Neural cell (in vitro differentiated cells): Measurements from ENCODE around the gene RBM38. TPM values are rescaled to one million over a fixed set of nuclear protein-coding genes. Genes with fewer than 3 reads are reported as not detected.

Experiments used
- H2AFZ ChIP-seq: fragments of 200-600, 300-800 bp; sonication (generic), shearing (Covaris generic); 2 replicates; pipeline ENCODE4 v1.6.0; 2014; ENCODE audit warnings: low read depth, mild to moderate bottlenecking, antibody characterized with exemption, low read length, moderate library complexity
- H3F3A ChIP-seq: fragments of 200-600 bp; shearing (Covaris generic); 2 replicates; pipeline ENCODE4 v1.6.1; 2016; ENCODE audit warnings: mild to moderate bottlenecking, moderate library complexity, mixed read lengths, antibody characterized with exemption, low read length; ENCODE audit not compliant: insufficient read depth, poor library complexity, severe bottlenecking
- H3K27ac ChIP-seq: fragments of 200-600, 300-800 bp; sonication (generic), shearing (Covaris generic); 2 replicates; pipeline ENCODE4 v1.5.1; 2014; ENCODE audit warnings: mild to moderate bottlenecking, low read length, moderate library complexity
- H3K27me3 ChIP-seq: fragments of 300-800, 200-600 bp; sonication (generic), shearing (Covaris generic); 2 replicates; pipeline ENCODE4 v1.6.0; 2014; ENCODE audit warnings: mild to moderate bottlenecking, low read depth, low read length, moderate library complexity; ENCODE audit not compliant: insufficient read depth
- H3K36me3 ChIP-seq: fragments of 300-800, 200-600 bp; sonication (generic), shearing (Covaris generic); 2 replicates; pipeline ENCODE4 v1.5.1; 2014; ENCODE audit warnings: mild to moderate bottlenecking, antibody characterized with exemption, low read length, moderate library complexity; ENCODE audit not compliant: insufficient read depth
- H3K4me2 ChIP-seq: fragments of 300-800, 200-600 bp; sonication (generic), shearing (Covaris generic); 2 replicates; pipeline ENCODE4 v1.6.0; 2014; ENCODE audit warnings: mild to moderate bottlenecking, low read length
- H3K4me3 ChIP-seq: fragments of 300-800, 200-600 bp; sonication (generic), shearing (Covaris generic); 2 replicates; pipeline ENCODE4 v1.5.1; 2014; ENCODE audit warnings: mild to moderate bottlenecking, low read length, moderate library complexity
- H3K79me2 ChIP-seq: fragments of 200-600 bp; shearing (Covaris generic); replicated peaks from 2 replicates; pipeline ENCODE4 v1.6.0; 2014; ENCODE audit warnings: mild to moderate bottlenecking, low read length, moderate library complexity; ENCODE audit not compliant: insufficient read depth
- H3K9ac ChIP-seq: fragments of 300-800, 200-600 bp; sonication (generic), shearing (Covaris generic); 2 replicates; pipeline ENCODE4 v1.6.1; 2016; ENCODE audit warnings: mild to moderate bottlenecking, low read length, mixed read lengths
- H3K9me2 ChIP-seq: fragments of 200-600 bp; shearing (Covaris generic); 2 replicates; pipeline ENCODE4 v1.6.1; 2016; ENCODE audit warnings: mild to moderate bottlenecking, low read length, mixed read lengths; ENCODE audit not compliant: insufficient read depth
- H3K9me3 ChIP-seq: fragments of 200-600, 300-800 bp; sonication (generic), shearing (Covaris generic); 2 replicates; pipeline ENCODE4 v1.6.1; 2016; ENCODE audit warnings: mild to moderate bottlenecking, mixed run types, low read length, moderate library complexity, mixed read lengths
- H4K20me1 ChIP-seq: fragments of 200-600 bp; shearing (Covaris generic); 2 replicates; pipeline ENCODE4 v1.6.1; 2016; ENCODE audit warnings: mild to moderate bottlenecking, mixed run types; ENCODE audit not compliant: insufficient read depth
- EP300 ChIP-seq: fragments of 450-650 bp; conservative IDR thresholded peaks from 2 replicates; pipeline ENCODE4 v1.6.1; 2014; ENCODE audit warnings: antibody characterized with exemption, mild to moderate bottlenecking, moderate library complexity; ENCODE audit not compliant: poor library complexity, severe bottlenecking
- EZH2 ChIP-seq: fragments of 200-600, 300-800 bp; shearing (Covaris generic), sonication (generic); IDR thresholded peaks from 2 replicates; pipeline ENCODE4 v1.6.1; 2014; ENCODE audit warnings: antibody characterized with exemption, low read length, borderline replicate concordance, mild to moderate bottlenecking; ENCODE audit not compliant: insufficient read depth, poor library complexity, severe bottlenecking
- MXI1 ChIP-seq: fragments of 450-650 bp; conservative IDR thresholded peaks from 2 replicates; pipeline ENCODE4 v1.6.1; 2014; ENCODE audit warnings: antibody characterized with exemption, mild to moderate bottlenecking; ENCODE audit not compliant: poor library complexity, severe bottlenecking
- POLR2AphosphoS5 ChIP-seq: IDR thresholded peaks from 2 replicates; pipeline ENCODE4 v1.6.1; 2012
- RAD21 ChIP-seq: fragments of 450-650 bp; conservative IDR thresholded peaks from 2 replicates; pipeline ENCODE4 v1.6.1; 2014; ENCODE audit warnings: antibody characterized with exemption, mild to moderate bottlenecking, moderate library complexity
- REST ChIP-seq: IDR thresholded peaks from 2 replicates; pipeline ENCODE4 v1.6.1; 2012; ENCODE audit warnings: borderline replicate concordance
- SMC3 ChIP-seq: fragments of 450-650 bp; conservative IDR thresholded peaks from 2 replicates; pipeline ENCODE4 v1.6.1; 2014; ENCODE audit warnings: antibody characterized with exemption, mild to moderate bottlenecking, moderate library complexity; ENCODE audit not compliant: poor library complexity
- TAF1 ChIP-seq: IDR thresholded peaks from 2 replicates; pipeline ENCODE4 v1.6.1; 2012; ENCODE audit warnings: low read depth
- polyA plus RNA-seq: library from polyadenylated mRNA; depleted of rRNA; stranded (reverse); fragments of >200 nt; gene quantifications from 2 replicates; pipeline ENCODE4 v1.2.3, GENCODE V29; 2014

Gene RBM38
- polyA plus RNA-seq, 1 donor from 2014 or later = 19.0 TPM

GRCh38 chr20:57389695-57390603 is 1.2 kb upstream of the RBM38 start:
- H3K9ac ChIP-seq = no peak overlapping the region
- no peak overlapping the region for H3K4me2 ChIP-seq
- H3K36me3 ChIP-seq = no peaks in the 10 kb centered on the region
- peaks cover 8% of the 10 kb centered on the region for H3K27me3 ChIP-seq
- no peaks in the 10 kb centered on the region for H3K79me2 ChIP-seq
- H3K9me2 ChIP-seq = no peaks in the 10 kb centered on the region
- no peak overlapping the region for H2AFZ ChIP-seq
- no peak overlapping the region for H3K4me3 ChIP-seq
- H3F3A ChIP-seq = no peaks in the 10 kb centered on the region
- no peak overlapping the region for H3K27ac ChIP-seq
- no peak for TF ChIP-seq SMC3
- TF ChIP-seq MXI1 = no peak
- no peak for TF ChIP-seq EP300
- TF ChIP-seq TAF1 = no peak
- TF ChIP-seq RAD21 = no peak
- no peak for TF ChIP-seq EZH2
- TF ChIP-seq REST = no peak
- H3K9me3 ChIP-seq = no peaks in the 10 kb centered on the region
- no peaks in the 10 kb centered on the region for H4K20me1 ChIP-seq

GRCh38 chr20:57391439-57392301 is 474 bp downstream of the RBM38 start:
- Histone ChIP-seq H4K20me1 (no peaks in the 10 kb centered on the region), H3K9ac (peak overlapping the region; percentile 57), H3K27ac (no peak overlapping the region), H2AFZ (no peak overlapping the region), H3K4me2 (peak overlapping the region; percentile 30), H3K9me2 (no peaks in the 10 kb centered on the region), H3K4me3 (peak overlapping the region; percentile 70), H3F3A (no peaks in the 10 kb centered on the region), H3K27me3 (peaks cover 8% of the 10 kb centered on the region), H3K79me2 (no peaks in the 10 kb centered on the region), H3K36me3 (no peaks in the 10 kb centered on the region), H3K9me3 (no peaks in the 10 kb centered on the region)
- TF ChIP-seq POLR2AphosphoS5 (no peak), MXI1 (peak; percentile 16)
